Liver (tissue), 9 donors: ENCODE measurements around the gene DNTT. TPM values are rescaled to one million over a fixed set of nuclear protein-coding genes. Genes with fewer than 3 reads are reported as not detected.

Experiments
- DNase-seq: peaks from one replicate; pipeline ENCODE4 v3.0.0-alpha.2; 2017; ENCODE audit warnings: low spot score
- H3K27ac ChIP-seq, 2 donors: one replicate each; pipeline ENCODE4 v1.7.0; 2013; ENCODE audit warnings: inconsistent platforms in 2 of 2, low read length in 2 of 2, control low read depth in 1 of 2, low read depth in 1 of 2, mild to moderate bottlenecking in 1 of 2
- H3K27me3 ChIP-seq, 4 donors: one replicate each; pipeline versions ENCODE4 v1.6.1 to v1.7.0; 2013; ENCODE audit warnings: low read length in 3 of 4, inconsistent platforms in 1 of 4, mild to moderate bottlenecking in 1 of 4, moderate library complexity in 1 of 4; ENCODE audit not compliant: control insufficient read depth in 4 of 4, insufficient read depth in 4 of 4
- H3K36me3 ChIP-seq, 4 donors: one replicate each; pipeline versions ENCODE4 v1.6.1 to v1.7.0; 2013; ENCODE audit warnings: low read length in 3 of 4, mild to moderate bottlenecking in 3 of 4, low read depth in 1 of 4, moderate library complexity in 1 of 4; ENCODE audit not compliant: control insufficient read depth in 4 of 4, insufficient read depth in 3 of 4
- H3K4me1 ChIP-seq, 4 donors: one replicate each; pipeline versions ENCODE4 v1.6.1 to v1.7.0; 2013; ENCODE audit warnings: low read length in 3 of 4, mild to moderate bottlenecking in 3 of 4, moderate library complexity in 1 of 4; ENCODE audit not compliant: control insufficient read depth in 4 of 4, insufficient read depth in 4 of 4
- H3K4me3 ChIP-seq, 3 donors: one replicate each; pipeline versions ENCODE4 v1.6.1 to v1.7.0; 2013; ENCODE audit warnings: low read length in 3 of 3, control low read depth in 1 of 3, low read depth in 1 of 3, mild to moderate bottlenecking in 1 of 3
- H3K9ac ChIP-seq, 2 donors: one replicate each; pipeline ENCODE4 v1.7.0; 2013; ENCODE audit warnings: low read length in 2 of 2, mild to moderate bottlenecking in 2 of 2, moderate library complexity in 2 of 2, control low read depth in 1 of 2, low read depth in 1 of 2
- H3K9me3 ChIP-seq, 4 donors: one replicate each; pipeline versions ENCODE4 v1.6.1 to v1.7.0; 2013; ENCODE audit warnings: low read length in 3 of 4; ENCODE audit not compliant: control insufficient read depth in 4 of 4
- ATF3 ChIP-seq: IDR thresholded peaks from 2 replicates; pipeline ENCODE4 v1.6.1; 2016; ENCODE audit warnings: antibody characterized with exemption
- CTCF ChIP-seq: fragments of 150-350 bp; IDR thresholded peaks from 2 replicates; pipeline ENCODE4 v1.5.1; 2017; ENCODE audit warnings: improper control_type of control experiment, low read depth, low read length; ENCODE audit not compliant: missing input control
- EGR1 ChIP-seq, 2 donors: IDR thresholded peaks; 2 replicates each; pipeline ENCODE4 v1.6.1; 2016 to 2018; ENCODE audit warnings: antibody characterized with exemption in 2 of 2, low read depth in 2 of 2
- FOXA1 ChIP-seq: IDR thresholded peaks from 2 replicates; pipeline ENCODE4 v1.6.1; 2016; ENCODE audit warnings: antibody characterized with exemption
- FOXA2 ChIP-seq: IDR thresholded peaks from 2 replicates; pipeline ENCODE4 v1.6.1; 2016; ENCODE audit warnings: antibody characterized with exemption
- GABPA ChIP-seq, 2 donors: IDR thresholded peaks in 1 of 2; conservative IDR thresholded peaks in 1 of 2; 2 replicates each; pipeline ENCODE4 v1.6.1; 2016; ENCODE audit warnings: antibody characterized with exemption in 2 of 2, mild to moderate bottlenecking in 1 of 2, moderate library complexity in 1 of 2
- HNF4A ChIP-seq, 2 donors: conservative IDR thresholded peaks; 2 replicates each; pipeline ENCODE4 v1.6.1; 2016; ENCODE audit warnings: antibody characterized with exemption in 2 of 2, mild to moderate bottlenecking in 2 of 2
- HNF4G ChIP-seq: IDR thresholded peaks from 2 replicates; pipeline ENCODE4 v1.6.1; 2016; ENCODE audit warnings: antibody characterized with exemption
- JUND ChIP-seq, 2 donors: IDR thresholded peaks; 2 replicates each; pipeline ENCODE4 v1.6.1; 2016; ENCODE audit warnings: antibody characterized with exemption in 2 of 2
- MAX ChIP-seq: IDR thresholded peaks from 2 replicates; pipeline ENCODE4 v1.6.1; 2016; ENCODE audit warnings: antibody characterized with exemption
- NR2F2 ChIP-seq: IDR thresholded peaks from 2 replicates; pipeline ENCODE4 v1.6.1; 2016; ENCODE audit warnings: antibody characterized with exemption
- RAD21 ChIP-seq, 2 donors: IDR thresholded peaks; 2 replicates each; pipeline ENCODE4 v1.6.1; 2016; ENCODE audit warnings: antibody characterized with exemption in 2 of 2, mild to moderate bottlenecking in 2 of 2
- REST ChIP-seq: IDR thresholded peaks from 2 replicates; pipeline ENCODE4 v1.6.1; 2016; ENCODE audit warnings: antibody characterized with exemption, mild to moderate bottlenecking
- RXRA ChIP-seq, 2 donors: IDR thresholded peaks; 2 replicates each; pipeline ENCODE4 v1.6.1; 2017 to 2018; ENCODE audit warnings: antibody characterized with exemption in 2 of 2, mild to moderate bottlenecking in 1 of 2
- SP1 ChIP-seq: IDR thresholded peaks from 2 replicates; pipeline ENCODE4 v1.6.1; 2018; ENCODE audit warnings: antibody characterized with exemption, mild to moderate bottlenecking
- TAF1 ChIP-seq: conservative IDR thresholded peaks from 2 replicates; pipeline ENCODE4 v1.6.1; 2016; ENCODE audit warnings: antibody characterized with exemption, mild to moderate bottlenecking
- YY1 ChIP-seq: IDR thresholded peaks from 2 replicates; pipeline ENCODE4 v1.6.1; 2016; ENCODE audit warnings: antibody characterized with exemption, mild to moderate bottlenecking
- ZBTB33 ChIP-seq: IDR thresholded peaks from 2 replicates; pipeline ENCODE4 v1.6.1; 2016; ENCODE audit warnings: antibody characterized with exemption
- WGBS: extraction: QIAGEN DNeasy Blood & Tissue Kit; methylation state at CpG from one replicate; pipeline ENCODE4 v1.1.7; 2013; 5-methylcytosine and 5-hydroxymethylcytosine counted together
- polyA plus RNA-seq, 2 donors: library from polyadenylated mRNA; stranded (reverse) in 1 of 2; unstranded in 1 of 2; fragments of 200-250 nt in 1 of 2; fragments of >200 nt in 1 of 2; fragmentation: Nextera tagmentation in 1 of 2; extraction: Ambion mirVana in 1 of 2; gene quantifications; one replicate each; pipeline versions ENCODE4 v1.2.1 to v1.2.3, GENCODE V29; 2013 to 2015
- total RNA-seq, 2 donors: library from RNA; depleted of rRNA; stranded (reverse); fragments of >200 nt; gene quantifications; one replicate each; pipeline ENCODE4 v1.2.3, GENCODE V29; 2014
- donor health status: healthy.
- donor health status: healthy.
- donor health status: healthy.
- donor health status: healthy.
- donor health status: healthy.

DNTT gene
- total and polyA plus RNA-seq, 4 donors = 0.70 TPM; not detected in 3

- Histone ChIP-seq H3K27ac (peak within 1 kb of the TSS; percentile 91 to 94), H3K4me3 (peak within 1 kb of the TSS; percentile 80 to 95 (median 95)), H3K9ac (peak within 1 kb of the TSS; percentile 84 to 97), H3K27me3 (no peaks in the 10 kb centered on the region), H3K36me3 (no peaks in the 10 kb centered on the region), H3K9me3 (no peaks in the 10 kb centered on the region), H3K4me1 (peaks cover 11 to 54% (median 34%) of the 10 kb centered on the region in 4 donors)
- peak; percentile 92 for TF ChIP-seq REST
- TF ChIP-seq EGR1 (IDR thresholded peaks at IDR 0.05; ENCODE audit: low read depth in 2 of 2) = peak; percentile 51 to 90
- TF ChIP-seq RAD21 (IDR thresholded peaks at IDR 0.05) = peak; percentile 27
- TF ChIP-seq ZBTB33 = peak; percentile 89
- TF ChIP-seq JUND (IDR thresholded peaks at IDR 0.05) = peak in 1 of 2 donors; percentile 59
- TF ChIP-seq NR2F2 = peak; percentile 30
- TF ChIP-seq TAF1 = peak; percentile 89
- TF ChIP-seq HNF4A (conservative IDR thresholded peaks at IDR 0.05) = peak; percentile 68 to 78
- TF ChIP-seq FOXA1 = no peak
- TF ChIP-seq MAX = peak; percentile 98
- TF ChIP-seq FOXA2 = peak; percentile 29
- peak; percentile 64 to 81 for TF ChIP-seq RXRA (IDR thresholded peaks at IDR 0.05)
- TF ChIP-seq YY1 = peak; percentile 90
- peak; percentile 14 for TF ChIP-seq ATF3
- peak; percentile 56 to 75 for TF ChIP-seq GABPA (IDR thresholded peaks at IDR 0.05 in 1 of 2, conservative IDR thresholded peaks at IDR 0.05 in 1 of 2)
- no peak for TF ChIP-seq CTCF
- peak; percentile 81 for TF ChIP-seq SP1
- peak; percentile 7 for TF ChIP-seq HNF4G
- 17% methylated on average over 6 of the region's 6 CpGs for WGBS
- DNase-seq = no peak
These were observed 33.0 kb upstream of the DNTT start, which contains the start of gene BLNK for GRCh38 chr10:96271016-96271815. BLNK (minus strand) TSS chr10:96271569; CDS start chr10:96271398, 171 bp downstream.
